SKM-1 treated with dmso at 0.1 percent for 144 hours (cell line): ENCODE measurements around the gene DVL2.
"Not testable (repeated sequence)": the region's sequence is repeated elsewhere in the genome, so short reads cannot be mapped to it uniquely, and the experiment has no call there.

Experiments
- DNase-seq: peaks from one replicate; lab custom pipeline; 2025; ENCODE audit not compliant: unreplicated experiment; lab: John Stamatoyannopoulos, UW

DVL2 gene

DNA sequence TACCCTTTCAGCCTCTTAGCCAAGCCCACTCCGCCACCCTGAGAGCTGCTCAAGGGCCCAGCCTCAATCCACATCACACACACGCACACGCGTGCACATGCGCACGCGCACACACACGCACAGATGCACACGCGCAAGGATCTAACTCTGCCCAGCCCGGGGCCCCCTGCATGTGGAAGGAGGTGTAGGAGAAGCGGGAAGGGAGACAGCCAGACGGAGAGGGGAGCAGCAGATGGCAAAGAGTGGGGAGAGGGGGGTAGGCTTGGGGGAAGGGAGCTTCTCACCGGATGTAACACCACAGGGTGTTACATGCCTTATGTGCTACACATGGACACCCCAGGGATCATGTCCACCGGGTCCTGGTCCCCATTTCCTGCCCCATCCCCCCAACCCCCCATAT is 30.0 kb downstream of the DVL2 start:
- DNase-seq = no peak

DNA sequence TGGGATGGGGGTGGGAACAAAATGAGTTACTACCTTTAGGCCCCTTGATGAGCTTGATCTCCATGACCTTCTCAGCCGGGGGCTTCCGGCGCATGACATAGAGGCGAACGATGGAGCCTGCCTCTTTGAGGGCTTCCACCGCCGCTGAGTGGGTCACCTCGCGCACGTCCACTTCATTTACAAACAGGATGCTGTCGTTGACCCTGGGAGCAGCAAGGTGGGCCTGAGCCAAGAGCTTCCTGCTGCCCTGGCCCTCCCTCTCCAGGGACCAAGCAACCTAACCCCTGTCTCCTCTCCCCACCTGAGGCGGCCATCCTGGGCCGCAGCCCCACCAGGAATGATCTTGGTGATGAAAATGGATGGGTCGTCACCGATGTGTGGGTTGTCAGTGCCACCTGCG is 30.9 kb downstream of the DVL2 start:
- DNase-seq = no peak

DNA sequence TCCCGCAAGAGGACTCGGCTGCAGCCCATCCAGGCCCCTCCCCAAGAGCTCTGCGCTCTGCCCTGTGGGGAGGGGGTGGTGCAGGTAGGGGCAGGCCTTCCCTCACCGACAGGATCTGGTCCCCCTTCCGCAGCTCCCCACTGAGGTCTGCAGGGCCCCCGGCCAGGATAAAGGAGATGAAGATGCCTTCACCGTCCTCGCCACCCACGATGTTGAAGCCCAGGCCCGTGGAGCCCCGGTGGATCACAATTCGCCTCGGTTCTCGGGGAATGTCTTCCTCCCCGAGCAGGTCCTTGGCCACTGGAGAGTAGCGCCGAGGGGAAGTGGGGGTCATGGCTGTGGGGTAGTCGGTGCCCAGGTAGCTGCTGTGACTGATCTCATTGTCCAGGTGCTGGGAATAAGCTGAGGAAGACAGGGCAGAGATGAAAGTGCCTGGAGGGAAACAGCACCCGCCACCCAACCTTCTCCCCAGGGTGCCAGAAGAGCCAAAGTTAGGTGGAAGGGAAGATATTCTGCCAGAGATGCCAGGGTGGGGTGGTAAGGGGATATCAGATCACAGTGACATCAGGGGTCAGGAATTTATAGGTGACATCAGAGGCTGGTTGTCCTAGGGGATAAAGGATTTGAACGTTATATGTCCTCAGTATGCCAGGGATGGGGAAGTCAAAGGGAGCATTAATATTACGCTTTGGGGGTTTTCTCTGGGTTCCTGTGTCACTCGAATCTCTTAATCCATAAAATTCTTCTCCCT is 37.5 kb downstream of the DVL2 start:
- no peak for DNase-seq

DNA sequence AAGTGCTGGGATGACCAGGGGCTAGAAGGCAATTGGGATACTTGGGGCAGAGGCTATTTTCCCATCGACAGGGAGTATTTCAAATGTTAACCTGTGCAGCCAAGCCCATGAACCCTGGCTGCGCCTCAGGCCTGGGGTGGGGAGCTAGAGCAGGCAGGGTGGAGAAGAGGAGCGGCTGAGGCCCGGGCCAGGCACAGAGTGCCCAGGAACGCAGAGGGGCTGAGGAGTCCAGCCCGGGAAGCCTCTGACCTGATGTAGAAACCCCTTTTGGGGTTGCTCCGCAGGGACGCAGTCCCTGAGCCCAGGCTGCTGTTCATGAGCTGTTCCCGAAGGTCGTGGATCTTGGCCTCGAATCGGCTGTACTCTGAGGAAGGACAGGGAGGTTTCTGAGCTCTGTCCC is 38.3 kb downstream of the DVL2 start:
- no peak for DNase-seq

DNA sequence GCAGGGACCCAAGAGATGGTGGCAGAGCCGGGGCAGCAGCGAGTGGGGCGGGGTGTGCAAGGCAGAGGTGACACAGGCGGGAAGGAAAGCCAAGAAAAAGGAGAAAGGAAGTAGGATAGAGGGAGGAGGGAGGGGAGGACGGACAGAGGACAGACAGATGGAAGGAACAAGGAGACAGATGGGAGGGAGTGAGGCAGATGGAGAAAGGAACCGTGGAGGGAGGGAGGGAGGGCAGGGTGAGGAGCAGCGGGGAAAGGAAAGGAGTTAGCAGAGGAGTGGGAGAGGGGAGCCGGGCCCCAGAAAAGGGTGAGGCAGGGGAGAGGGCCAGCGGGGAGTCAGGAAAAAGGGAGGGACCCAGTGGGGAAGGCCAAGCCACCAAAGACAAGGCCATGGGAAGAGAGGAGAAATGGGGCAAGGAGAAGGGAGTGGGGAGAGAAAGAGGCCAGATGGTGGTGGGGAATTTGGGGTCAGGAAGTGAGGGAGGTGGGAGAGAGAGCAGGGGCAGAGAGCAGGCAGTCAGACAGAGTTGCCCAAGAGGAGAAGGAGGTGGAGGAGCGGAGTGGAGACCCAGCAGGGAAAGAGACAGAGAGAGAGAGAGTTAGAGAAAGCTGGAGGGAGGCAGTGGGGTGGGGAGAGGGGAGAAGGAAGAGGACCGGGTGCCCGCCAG is 41.9 kb downstream of the DVL2 start:
- DNase-seq = no peak

DNA sequence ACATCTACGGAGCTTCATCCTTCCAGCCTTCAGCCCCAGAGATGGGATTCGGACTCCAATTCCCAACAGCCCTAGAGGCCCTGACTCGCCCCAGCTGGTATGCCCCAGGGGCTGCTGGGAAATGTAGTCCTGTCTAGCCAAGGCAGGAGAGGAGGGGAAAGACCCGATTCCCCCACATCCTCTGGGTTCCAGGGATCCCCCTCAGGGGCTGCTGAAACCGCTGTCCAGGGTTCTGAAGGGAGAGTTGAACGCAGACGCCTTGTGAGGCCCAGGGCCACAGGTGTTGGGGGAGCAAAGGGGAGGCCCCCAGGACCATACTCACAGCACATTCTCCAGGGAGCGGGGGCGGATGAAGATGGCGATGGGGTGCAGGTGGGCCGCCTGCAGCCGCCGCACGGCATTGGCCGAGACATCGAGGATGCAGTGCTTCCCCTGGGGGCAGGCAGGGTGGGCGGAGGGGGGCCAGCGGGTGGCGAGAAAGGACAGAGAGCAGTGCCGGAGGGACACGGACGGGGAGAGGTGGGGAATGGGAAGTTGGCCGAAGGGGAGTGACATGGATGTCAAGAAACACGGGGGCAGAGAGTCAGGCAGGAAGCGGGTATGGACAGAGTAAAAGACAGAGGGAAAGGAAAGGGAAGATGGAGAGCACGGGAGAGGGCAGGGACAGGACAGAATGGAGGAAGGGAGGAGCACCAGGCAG is 42.6 kb downstream of the DVL2 start:
- no peak for DNase-seq

DNA sequence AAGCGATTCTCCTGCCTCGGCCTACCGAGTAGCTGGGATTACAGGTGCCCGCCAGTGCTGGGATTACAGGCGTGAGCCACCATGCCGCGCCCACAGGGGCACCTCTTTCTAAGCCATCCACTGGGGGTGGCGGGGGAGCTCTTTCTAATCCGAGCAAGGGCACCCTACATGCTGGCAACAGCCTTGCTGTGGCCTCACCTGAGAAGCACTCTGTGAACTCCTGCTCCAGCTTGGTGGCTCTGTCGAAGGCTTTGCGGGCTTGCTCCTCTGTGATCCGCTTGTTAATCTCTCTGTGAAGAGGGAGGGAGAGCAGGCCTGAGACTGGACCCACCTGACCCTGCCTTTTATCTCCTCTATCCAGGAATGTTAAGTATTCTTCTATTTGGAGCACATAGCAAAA is 43.2 kb downstream of the DVL2 start:
- no peak for DNase-seq

DNA sequence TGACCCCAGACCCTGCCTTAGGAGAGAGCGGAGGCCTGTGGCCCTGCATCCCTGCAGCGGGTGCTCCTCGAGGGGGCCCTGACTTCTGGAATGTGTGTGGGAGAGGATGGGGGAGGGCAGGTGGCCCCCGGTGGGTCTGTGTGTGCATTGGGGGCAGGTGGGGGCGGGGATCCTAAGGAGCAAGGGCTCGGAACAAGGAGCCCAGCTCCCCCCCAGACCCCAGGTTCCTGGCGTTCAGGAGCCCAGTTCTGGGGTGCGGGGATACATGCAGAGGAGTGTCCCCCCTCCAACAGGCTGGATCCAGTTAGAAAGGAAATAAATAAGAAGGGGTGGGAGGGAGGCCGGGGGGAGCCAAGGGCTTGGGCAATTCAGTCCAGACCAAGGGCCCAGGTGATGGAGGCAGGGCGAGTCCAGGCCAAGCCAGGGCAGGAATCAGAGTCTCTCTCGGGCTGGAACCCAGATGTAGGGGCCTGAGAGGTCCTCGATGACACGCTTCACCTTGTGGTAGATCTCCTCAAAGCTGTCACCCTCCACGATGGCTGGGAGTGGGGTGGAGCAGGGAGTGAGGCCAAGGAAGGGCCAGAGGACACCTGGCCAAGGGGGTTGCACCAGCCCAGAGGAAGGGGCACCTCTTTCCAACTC is 43.9 kb downstream of the DVL2 start:
- no peak for DNase-seq

DNA sequence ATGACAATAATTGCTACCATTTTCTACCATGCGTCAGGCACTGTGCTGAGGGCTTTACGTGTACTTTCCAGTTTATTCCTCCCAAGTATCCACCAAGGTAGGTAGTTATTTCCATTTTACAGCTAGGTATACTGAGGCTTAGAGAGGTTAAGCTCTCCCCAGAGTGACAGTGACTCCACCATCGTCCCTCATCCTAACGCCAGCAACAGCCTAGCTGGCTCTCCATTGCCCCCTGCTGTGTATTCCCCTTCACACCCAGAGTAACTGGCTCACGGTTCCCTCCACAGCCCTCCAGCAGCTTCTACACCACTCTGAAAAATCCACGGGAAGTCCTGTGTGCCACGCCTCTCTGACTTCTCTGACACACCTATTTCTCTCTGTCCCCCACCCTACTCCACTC is 48.1 kb downstream of the DVL2 start:
- no peak for DNase-seq

DNA sequence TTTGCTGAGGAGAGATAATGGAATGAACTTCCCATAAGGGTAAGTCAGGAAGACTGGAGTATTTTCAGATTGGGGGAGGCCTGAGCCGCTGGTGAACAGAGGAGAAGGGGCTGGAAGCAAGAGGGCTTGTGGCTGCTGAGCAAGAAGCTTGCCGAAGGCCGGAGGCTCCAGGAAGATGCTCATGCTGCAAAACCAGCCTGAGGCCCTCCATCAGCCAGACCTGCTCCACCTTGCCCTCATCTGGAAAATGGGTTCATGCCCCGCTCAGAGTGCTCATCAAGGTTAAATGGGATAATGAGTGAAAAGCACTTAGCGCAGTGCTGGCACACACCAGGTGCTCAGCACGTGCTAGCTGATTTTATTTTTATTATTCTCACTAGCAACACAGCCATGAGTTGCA is 49.7 kb downstream of the DVL2 start:
- no peak for DNase-seq

DNA sequence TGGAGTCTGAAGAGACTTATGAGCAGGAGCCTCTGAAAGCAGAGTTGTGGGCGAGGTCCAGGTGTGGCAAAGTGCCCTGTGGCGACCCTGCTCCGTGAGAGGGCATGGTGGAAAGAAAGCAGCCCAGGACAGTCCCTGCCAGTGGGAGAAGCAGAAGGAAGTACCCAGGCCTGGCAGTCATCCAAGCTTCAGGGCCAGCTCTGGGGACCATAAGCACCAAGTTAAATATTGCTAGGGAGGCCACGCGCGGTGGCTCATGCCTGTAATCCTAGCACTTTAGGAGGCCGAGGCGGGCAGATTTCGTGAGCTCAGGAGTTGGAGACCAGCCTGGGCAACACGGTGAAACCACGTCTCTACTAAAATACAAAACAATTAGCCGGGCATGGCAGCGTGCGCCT is 50.2 kb downstream of the DVL2 start:
- DNase-seq = no peak

DNA sequence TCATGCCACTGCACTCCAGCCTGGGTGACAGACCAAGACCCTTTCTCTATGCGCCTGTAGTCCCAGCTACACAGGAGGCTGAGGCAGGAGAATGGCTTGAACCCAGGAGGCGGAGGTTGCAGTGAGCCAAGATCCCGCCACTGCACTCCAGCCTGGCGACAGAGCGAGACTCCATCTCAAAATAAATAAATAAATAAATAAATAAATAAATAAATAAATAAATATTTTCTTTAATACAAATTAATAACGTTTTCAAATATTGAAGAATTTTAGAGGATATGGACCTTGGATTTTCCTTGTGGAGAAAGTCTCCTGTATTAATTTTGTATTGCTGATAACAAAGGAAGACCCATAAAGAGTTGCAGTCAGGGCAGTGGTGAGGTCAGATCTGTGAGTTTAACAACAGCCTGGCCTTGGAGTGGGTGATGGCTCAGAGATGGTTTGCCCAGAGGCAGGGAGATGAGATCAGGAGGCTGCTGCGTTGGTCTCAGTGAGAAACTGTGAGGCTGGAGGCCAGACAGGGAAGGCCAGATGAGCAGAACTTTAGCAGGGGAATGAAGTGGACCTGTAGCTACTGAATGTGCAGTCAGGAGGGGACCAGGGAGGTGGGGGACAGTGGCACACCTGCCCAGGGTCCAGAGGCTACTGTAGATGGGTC is 50.8 kb downstream of the DVL2 start:
- DNase-seq = no peak

DNA sequence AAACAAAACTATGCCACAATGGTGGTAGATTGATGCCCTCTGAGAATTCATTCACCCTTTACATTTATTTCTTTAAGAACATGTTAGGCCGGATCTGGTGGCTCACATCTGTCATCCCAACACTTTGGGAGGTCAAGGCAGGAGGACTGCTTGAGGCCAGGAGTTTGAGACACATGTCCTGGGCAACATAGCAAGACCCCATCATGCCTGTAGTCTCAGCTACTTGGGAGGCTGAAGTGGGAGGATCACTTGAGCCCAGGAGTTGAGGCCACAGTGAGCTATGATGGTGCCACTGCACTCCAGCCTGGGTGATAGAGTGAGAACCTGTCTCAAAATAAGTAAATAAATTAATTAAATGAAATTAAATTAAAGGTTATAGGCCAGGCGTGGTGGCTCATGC is 52.2 kb downstream of the DVL2 start:
- DNase-seq = not testable (repeated sequence)

DNA sequence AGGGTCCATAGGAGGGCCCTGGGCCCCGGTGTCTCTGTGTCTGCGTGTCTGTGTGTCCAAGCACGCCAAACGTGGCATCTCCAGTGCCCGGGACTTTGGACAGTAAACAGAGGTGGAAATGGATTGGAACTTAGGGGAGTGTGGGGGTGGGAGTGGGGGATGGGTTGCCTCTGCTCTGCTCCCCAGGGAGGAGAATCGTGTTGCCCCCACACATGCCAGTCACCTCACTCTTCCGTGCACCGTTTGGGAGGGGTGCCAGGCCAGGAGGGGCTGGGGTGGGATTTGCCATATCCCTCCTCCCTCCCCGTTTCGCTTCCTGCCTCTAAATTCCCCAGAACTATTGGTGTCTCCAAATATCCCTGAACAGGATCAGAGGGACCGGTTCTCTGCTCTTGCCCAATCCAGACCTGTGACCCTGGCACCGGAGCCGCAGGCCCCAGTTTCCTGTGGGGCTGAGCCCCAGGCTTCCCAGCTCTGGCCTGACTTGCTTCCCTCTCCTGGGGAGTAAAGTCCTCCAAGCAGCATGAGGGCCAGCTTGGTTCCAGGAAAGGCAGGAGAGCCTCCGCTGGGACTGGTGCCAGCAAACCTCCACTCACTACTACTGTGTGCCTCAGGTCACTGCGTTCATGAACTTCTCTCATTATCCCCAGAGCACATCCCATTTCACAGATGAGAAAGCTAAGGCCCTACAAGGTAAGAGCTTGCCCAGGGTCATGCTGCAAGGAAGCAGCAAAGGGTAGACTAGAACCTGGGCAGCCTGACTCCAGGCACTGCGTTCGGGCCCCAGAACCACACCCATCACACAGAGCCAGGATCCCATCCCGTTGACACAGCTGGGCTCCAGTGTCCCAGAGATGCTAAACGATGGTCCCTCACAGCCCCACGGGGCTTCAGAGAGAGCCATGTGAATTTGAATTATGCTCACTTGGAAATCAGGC is 54.7 kb downstream of the DVL2 start, which contains the start of gene ASGR1:
Gene ASGR1 (minus strand): TSS at position 54 of the 938 bp plus-strand sequence. CDS start 807 bp downstream, outside the sequence.
- no peak for DNase-seq

DNA sequence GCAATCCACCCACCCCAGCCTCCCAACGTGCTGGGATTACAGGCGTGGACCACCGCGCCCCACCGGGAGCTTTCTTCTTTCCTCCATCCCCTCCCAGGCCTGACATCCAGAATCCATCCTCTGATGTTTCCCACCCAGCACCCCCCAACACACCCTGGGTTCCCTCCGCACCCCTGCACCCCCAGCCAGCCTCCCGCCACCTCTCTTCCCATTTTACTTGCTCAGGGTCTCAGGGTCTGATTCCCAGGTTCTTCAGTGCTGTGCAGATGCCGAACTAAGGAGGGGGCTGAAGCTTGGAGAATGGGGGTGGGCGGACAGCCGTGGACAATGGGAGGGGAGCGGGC is 55.4 kb downstream of the DVL2 start:
- no peak for DNase-seq

DNA sequence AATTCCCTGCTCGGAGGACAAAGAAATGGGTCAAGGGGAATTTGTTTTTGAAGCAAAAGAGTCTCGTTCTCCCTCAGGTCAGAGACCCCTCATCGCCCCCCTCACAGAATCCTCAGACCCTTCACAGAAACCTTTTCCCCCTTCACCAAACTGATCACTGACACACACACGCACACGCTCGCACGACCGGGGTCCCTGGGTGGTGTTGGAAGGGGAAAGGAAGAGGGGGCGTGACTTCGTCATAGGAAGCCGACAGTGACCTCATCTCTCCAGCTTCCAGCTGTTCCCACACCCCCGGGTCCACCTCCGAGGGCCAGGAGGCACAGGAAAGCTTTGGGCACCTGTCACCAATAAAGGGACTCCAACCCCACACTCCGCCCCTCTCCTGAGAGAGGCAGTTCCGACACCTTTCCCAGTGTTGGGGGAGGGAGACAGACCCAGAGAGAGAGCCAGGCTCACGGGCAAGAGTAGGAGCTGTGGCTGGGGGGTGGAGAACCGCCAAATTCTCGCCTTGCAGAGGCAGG is 56.3 kb downstream of the DVL2 start:
- no peak for DNase-seq

DNA sequence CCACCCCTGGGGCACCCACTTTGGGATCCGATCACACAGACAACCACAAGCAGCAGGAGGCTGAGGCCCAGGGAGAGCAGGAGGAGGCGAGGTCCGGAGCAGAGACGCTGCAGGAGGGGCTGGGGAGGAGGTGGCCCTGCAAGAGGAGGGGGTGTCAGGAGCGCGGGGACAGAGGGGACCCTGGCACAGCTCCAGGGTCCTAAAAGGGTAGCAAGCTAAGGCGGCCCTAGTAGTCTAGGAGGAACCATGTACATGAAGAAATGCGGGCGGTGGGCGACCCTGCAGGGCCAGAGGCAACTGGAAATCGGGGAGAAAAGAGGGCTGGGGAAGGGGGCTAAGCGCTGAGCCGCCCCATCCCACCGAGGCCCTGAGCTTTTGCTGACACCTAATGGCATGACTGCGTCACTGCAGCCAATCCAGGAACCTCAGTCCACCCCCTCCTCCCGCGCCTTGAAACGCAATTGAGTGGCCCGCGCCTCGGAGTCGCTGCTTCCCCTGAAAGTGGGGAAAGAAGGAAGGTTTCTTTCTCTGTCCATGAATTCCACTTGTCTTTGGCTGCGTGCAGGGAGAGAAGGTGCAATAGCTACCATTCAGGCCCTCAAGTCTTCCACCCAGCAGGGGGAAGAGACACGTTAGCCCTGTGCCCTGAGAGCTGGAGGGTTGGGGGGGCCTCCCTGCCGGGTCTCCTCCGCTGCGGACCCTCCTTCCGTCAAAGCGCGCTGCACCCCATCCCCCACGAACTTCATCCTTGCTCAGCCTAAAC is 56.9 kb downstream of the DVL2 start:
- DNase-seq = peak; percentile 33

DNA sequence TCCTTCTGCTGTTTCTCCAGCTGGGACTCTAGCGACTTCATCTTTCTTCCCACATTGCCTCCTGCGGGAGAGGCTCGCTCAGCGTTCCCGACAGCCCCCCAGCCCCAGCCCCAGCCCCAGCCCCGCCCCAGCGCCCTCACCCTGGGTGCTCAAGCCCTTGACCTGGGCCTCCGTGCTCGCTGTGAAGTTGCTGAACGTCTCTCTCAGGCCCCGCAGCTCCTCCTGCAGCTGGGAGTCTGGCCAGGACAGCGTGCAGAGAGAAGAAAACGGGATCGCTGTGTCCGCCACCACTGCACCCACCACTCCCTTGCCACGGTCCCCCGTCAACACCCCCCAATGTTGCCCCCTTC is 57.5 kb downstream of the DVL2 start:
- no peak for DNase-seq

DNA sequence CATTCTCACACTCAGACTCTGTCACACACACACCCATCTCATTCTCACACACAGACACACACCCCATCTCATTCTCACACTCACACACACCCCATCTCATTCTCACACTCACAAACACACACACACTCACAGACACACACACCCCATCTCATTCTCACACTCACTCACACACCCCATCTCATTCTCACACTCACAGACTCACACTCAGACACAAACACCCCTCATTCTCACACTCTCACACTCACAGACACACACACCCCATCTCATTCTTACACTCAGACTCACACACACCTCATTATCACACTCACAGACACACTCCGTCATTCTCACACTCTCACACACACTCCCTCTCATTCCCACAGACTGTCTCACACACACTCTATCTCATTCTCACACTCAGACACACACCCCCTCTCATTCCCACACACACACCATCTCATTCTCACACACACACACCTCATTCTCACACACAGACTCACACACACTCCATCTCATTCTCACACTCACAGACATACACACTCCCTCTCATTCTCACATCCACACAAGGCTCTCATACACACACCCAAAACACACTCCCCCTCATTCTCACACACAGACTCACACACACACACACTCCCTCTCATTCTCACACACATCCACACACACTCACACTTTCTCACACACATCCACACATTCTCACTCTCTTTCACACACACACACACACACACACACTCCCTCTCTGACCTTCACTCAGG is 58.0 kb downstream of the DVL2 start:
- DNase-seq = no peak
